ENCODE data around the gene GALNT15.

DNA sequence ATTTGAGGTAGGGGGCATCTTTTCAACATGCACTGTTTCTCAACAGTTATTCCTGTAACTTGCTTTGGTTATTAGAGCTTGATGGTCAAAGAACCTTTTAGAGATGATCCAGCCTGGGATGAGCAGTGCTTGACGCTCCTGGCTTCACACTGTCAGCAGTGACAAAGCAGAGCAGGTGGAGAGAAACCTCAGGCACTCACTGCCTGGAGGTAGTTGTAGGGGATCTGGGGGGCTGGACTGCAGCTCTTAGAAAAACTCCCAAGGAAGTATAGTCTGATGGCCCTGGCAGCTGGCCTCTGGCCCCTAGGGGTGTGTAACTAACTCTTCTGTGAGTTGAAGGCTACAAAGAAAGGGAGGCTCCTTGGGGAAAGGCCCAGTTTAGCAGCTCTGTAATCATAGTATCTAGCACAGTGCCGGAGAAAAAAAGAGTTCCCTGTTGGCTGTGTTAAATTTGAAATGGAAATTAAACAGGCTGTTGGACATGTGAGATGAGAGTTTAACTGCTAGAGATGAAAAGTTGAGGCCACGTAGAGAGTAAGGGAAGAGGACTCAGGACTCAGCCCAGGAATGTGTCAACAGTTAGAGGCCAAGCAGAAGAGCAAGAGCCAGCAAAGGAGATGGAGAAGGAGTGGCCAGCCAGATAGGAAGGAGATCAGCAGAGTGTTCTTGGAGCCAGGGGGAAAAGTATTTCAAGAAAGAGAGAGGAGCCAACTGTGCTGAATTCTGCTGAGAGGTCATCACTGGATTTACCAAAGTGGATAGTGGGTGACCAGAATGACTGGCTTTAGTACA lies 104.7 kb downstream of the GALNT15 start:
- TF ChIP-seq, protein P1, sequence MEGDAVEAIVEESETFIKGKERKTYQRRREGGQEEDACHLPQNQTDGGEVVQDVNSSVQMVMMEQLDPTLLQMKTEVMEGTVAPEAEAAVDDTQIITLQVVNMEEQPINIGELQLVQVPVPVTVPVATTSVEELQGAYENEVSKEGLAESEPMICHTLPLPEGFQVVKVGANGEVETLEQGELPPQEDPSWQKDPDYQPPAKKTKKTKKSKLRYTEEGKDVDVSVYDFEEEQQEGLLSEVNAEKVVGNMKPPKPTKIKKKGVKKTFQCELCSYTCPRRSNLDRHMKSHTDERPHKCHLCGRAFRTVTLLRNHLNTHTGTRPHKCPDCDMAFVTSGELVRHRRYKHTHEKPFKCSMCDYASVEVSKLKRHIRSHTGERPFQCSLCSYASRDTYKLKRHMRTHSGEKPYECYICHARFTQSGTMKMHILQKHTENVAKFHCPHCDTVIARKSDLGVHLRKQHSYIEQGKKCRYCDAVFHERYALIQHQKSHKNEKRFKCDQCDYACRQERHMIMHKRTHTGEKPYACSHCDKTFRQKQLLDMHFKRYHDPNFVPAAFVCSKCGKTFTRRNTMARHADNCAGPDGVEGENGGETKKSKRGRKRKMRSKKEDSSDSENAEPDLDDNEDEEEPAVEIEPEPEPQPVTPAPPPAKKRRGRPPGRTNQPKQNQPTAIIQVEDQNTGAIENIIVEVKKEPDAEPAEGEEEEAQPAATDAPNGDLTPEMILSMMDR (IDR thresholded peaks at IDR 0.05), result no peak
- TF ChIP-seq POLR2A (IDR thresholded peaks at IDR 0.05) (no peak), POLR2AphosphoS5 (IDR thresholded peaks at IDR 0.05) (no peak)

Data from breast epithelium (tissue), 3 donors.